ENCODE results near the gene ITGBL1. TPM values are rescaled to one million over a fixed set of nuclear protein-coding genes. Genes with fewer than 3 reads are reported as not detected.

Gene ITGBL1
- total RNA-seq, 2 experiments from 2014 or later = not detected

- Histone ChIP-seq H2AFZ (ENCODE audit: low read length) (no peak overlapping the region), H3K4me2 (ENCODE audit: low read length) (no peak overlapping the region), H3K36me3 (ENCODE audit: insufficient read depth, low read length) (no peaks in the 10 kb centered on the region), H3K27ac (ENCODE audit: low read depth, low read length, poor library complexity, severe bottlenecking) (no peak overlapping the region), H3K4me1 (ENCODE audit: insufficient read depth, low read length, poor library complexity, severe bottlenecking) (no peaks in the 10 kb centered on the region), H3K9me3 (ENCODE audit: low read length) (no peaks in the 10 kb centered on the region), H3K79me2 (ENCODE audit: insufficient read depth, low read depth, low read length) (no peaks in the 10 kb centered on the region), H3K9me2 (ENCODE audit: insufficient read depth, low read length) (no peaks in the 10 kb centered on the region), H4K20me1 (ENCODE audit: insufficient read depth, low read length) (no peaks in the 10 kb centered on the region), H3K4me3 (ENCODE audit: low read depth, low read length, poor library complexity, severe bottlenecking) (no peak overlapping the region)
- POLR2A ChIA-PET = no interaction called here
- intact Hi-C loops (cut with micrococcal nuclease; ENCODE audit: unreplicated experiment) = no loop called here
- TF ChIP-seq EZH2phosphoT487 (IDR thresholded peaks at IDR 0.05; ENCODE audit: borderline replicate concordance, low read depth, low read length) (no peak), CTCF (conservative IDR thresholded peaks at IDR 0.05; ENCODE audit: low read length) (no peak)
- BruUV-seq (replicated peaks) = no TSS peak
- no peak for DNase-seq (ENCODE audit: low spot score)
- CTCF ChIA-PET (ENCODE audit: unreplicated experiment) = no interaction called here
Observed at GRCh38 chr13:101493541-101493940, 41.1 kb downstream of the ITGBL1 start.

GRCh38 chr13:101499406-101499805 lies 46.9 kb downstream of the ITGBL1 start:
- H3K4me2 ChIP-seq (ENCODE audit: low read length) = no peak overlapping the region
- no peaks in the 10 kb centered on the region for H4K20me1 ChIP-seq (ENCODE audit: insufficient read depth, low read length)
- POLR2A ChIA-PET = no interaction called here
- no peaks in the 10 kb centered on the region for H3K9me2 ChIP-seq (ENCODE audit: insufficient read depth, low read length)
- H3K4me1 ChIP-seq (ENCODE audit: insufficient read depth, low read length, poor library complexity, severe bottlenecking) = no peaks in the 10 kb centered on the region
- no peak for DNase-seq (ENCODE audit: low spot score)
- no TSS peak for BruUV-seq (replicated peaks)
- H3K79me2 ChIP-seq (ENCODE audit: insufficient read depth, low read depth, low read length) = no peaks in the 10 kb centered on the region
- no peaks in the 10 kb centered on the region for H3K9me3 ChIP-seq (ENCODE audit: low read length)
- H3K27ac ChIP-seq (ENCODE audit: low read depth, low read length, poor library complexity, severe bottlenecking) = no peak overlapping the region
- H2AFZ ChIP-seq (ENCODE audit: low read length) = no peak overlapping the region
- no peaks in the 10 kb centered on the region for H3K36me3 ChIP-seq (ENCODE audit: insufficient read depth, low read length)
- H3K4me3 ChIP-seq (ENCODE audit: low read depth, low read length, poor library complexity, severe bottlenecking) = no peak overlapping the region
- TF ChIP-seq CTCF (conservative IDR thresholded peaks at IDR 0.05; ENCODE audit: low read length) = no peak
- no peak for TF ChIP-seq EZH2phosphoT487 (IDR thresholded peaks at IDR 0.05; ENCODE audit: borderline replicate concordance, low read depth, low read length)
- CTCF ChIA-PET (ENCODE audit: unreplicated experiment) = no interaction called here
- intact Hi-C loops (cut with micrococcal nuclease; ENCODE audit: unreplicated experiment) = no loop called here

GRCh38 chr13:101502618-101503017 lies 50.1 kb downstream of the ITGBL1 start:
- CTCF ChIA-PET (ENCODE audit: unreplicated experiment) = no interaction called here

More at GRCh38 chr13:101502618-101503017, 50.1 kb downstream of the ITGBL1 start:
- Histone ChIP-seq H3K9me3 (ENCODE audit: low read length) (no peaks in the 10 kb centered on the region), H3K36me3 (ENCODE audit: insufficient read depth, low read length) (no peaks in the 10 kb centered on the region), H2AFZ (ENCODE audit: low read length) (no peak overlapping the region), H3K4me3 (ENCODE audit: low read depth, low read length, poor library complexity, severe bottlenecking) (no peak overlapping the region), H3K4me2 (ENCODE audit: low read length) (no peak overlapping the region), H3K4me1 (ENCODE audit: insufficient read depth, low read length, poor library complexity, severe bottlenecking) (no peaks in the 10 kb centered on the region), H4K20me1 (ENCODE audit: insufficient read depth, low read length) (no peaks in the 10 kb centered on the region), H3K27ac (ENCODE audit: low read depth, low read length, poor library complexity, severe bottlenecking) (no peak overlapping the region), H3K9me2 (ENCODE audit: insufficient read depth, low read length) (no peaks in the 10 kb centered on the region), H3K79me2 (ENCODE audit: insufficient read depth, low read depth, low read length) (no peaks in the 10 kb centered on the region)
- POLR2A ChIA-PET = no interaction called here
- DNase-seq (ENCODE audit: low spot score) = no peak
- BruUV-seq (replicated peaks) = no TSS peak
- TF ChIP-seq EZH2phosphoT487 (IDR thresholded peaks at IDR 0.05; ENCODE audit: borderline replicate concordance, low read depth, low read length) (no peak), CTCF (conservative IDR thresholded peaks at IDR 0.05; ENCODE audit: low read length) (no peak)
- intact Hi-C loops (cut with micrococcal nuclease; ENCODE audit: unreplicated experiment) = no loop called here
